ENCODE results near the gene CLP1.
"Not testable (repeated sequence)": the region's sequence is repeated elsewhere in the genome, so short reads cannot be mapped to it uniquely, and the experiment has no call there.

DNA sequence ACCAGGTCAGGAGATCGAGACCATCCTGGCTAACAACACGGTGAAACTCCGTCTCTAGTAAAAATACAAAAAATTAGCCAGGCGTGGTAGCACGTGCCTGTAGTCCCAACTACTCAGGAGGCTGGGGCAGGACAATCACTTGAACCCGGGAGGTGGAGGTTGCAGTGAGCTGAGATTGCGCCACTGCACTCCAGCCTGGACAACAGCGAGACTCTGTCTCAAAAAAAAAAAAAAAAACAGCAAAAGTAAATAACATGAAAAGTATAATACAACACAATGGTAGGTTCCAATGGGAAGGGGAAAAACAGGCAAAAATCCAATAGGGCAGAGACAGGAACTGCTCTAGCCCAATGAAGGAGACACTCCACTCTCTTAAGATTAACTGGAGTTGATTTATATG, 47.9 kb downstream of the CLP1 start:
- TF ChIP-seq, protein P1, sequence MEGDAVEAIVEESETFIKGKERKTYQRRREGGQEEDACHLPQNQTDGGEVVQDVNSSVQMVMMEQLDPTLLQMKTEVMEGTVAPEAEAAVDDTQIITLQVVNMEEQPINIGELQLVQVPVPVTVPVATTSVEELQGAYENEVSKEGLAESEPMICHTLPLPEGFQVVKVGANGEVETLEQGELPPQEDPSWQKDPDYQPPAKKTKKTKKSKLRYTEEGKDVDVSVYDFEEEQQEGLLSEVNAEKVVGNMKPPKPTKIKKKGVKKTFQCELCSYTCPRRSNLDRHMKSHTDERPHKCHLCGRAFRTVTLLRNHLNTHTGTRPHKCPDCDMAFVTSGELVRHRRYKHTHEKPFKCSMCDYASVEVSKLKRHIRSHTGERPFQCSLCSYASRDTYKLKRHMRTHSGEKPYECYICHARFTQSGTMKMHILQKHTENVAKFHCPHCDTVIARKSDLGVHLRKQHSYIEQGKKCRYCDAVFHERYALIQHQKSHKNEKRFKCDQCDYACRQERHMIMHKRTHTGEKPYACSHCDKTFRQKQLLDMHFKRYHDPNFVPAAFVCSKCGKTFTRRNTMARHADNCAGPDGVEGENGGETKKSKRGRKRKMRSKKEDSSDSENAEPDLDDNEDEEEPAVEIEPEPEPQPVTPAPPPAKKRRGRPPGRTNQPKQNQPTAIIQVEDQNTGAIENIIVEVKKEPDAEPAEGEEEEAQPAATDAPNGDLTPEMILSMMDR (IDR thresholded peaks at IDR 0.05) = not testable (repeated sequence)
- not testable (repeated sequence) for TF ChIP-seq POLR2A, EP300 (IDR thresholded peaks at IDR 0.05)
